Gastroesophageal sphincter (tissue), 4 donors: Measurements from ENCODE around the gene SFMBT2. TPM values are rescaled to one million over a fixed set of nuclear protein-coding genes. Genes with fewer than 3 reads are reported as not detected.

Experiments used
- ATAC-seq: fragments of 150-250 bp; one replicate; pipeline ENCODE4 v1.9.1; 2016; ENCODE audit warnings: mild to moderate bottlenecking, moderate library complexity
- H3K27ac ChIP-seq, 4 donors: fragments of 200-600 bp; sonication (generic) in 3 of 4; 1 replicate in 3 of 4; 2 replicates in 1 of 4; pipeline ENCODE4 v1.5.1; 2016 to 2019
- H3K27me3 ChIP-seq: fragments of 200-600 bp; sonication (generic); one replicate; pipeline ENCODE4 v1.5.1; 2019
- H3K36me3 ChIP-seq, 2 donors: fragments of 200-600 bp; sonication (generic); one replicate each; pipeline ENCODE4 v1.5.1; 2019; ENCODE audit warnings: control low read depth in 1 of 2
- H3K4me1 ChIP-seq, 3 donors: fragments of 200-600 bp; sonication (generic); 1 replicate in 2 of 3; 2 replicates in 1 of 3; pipeline ENCODE4 v1.5.1; 2016 to 2019; ENCODE audit warnings: control low read depth in 2 of 3
- H3K4me3 ChIP-seq, 2 donors: fragments of 200-600 bp; sonication (generic); one replicate each; pipeline ENCODE4 v1.5.1; 2019; ENCODE audit warnings: mild to moderate bottlenecking in 1 of 2, moderate library complexity in 1 of 2
- H3K9me3 ChIP-seq, 3 donors: fragments of 200-600 bp; sonication (generic); one replicate each; pipeline ENCODE4 v1.5.1; 2017 to 2019; ENCODE audit warnings: control low read depth in 2 of 3
- CTCF ChIP-seq, 4 experiments: fragments of 200-600 bp in 2 of 4; fragments of 450-650 bp in 2 of 4; sonication (generic) in 1 of 4; IDR thresholded peaks; one replicate each; pipeline ENCODE4 v1.5.1; 2017 to 2019; ENCODE audit warnings: antibody characterized with exemption in 4 of 4, mild to moderate bottlenecking in 2 of 4, moderate library complexity in 2 of 4
- EP300 ChIP-seq: sonication (generic); formaldehyde crosslinking; IDR thresholded peaks from one replicate; pipeline ENCODE4 v1.6.1; 2017; ENCODE audit warnings: antibody characterized with exemption, mild to moderate bottlenecking
- POLR2A ChIP-seq, 2 donors: fragments of 450-650 bp; IDR thresholded peaks; one replicate each; pipeline ENCODE4 v1.6.1; 2017; ENCODE audit warnings: antibody characterized with exemption in 2 of 2, mild to moderate bottlenecking in 2 of 2, moderate library complexity in 1 of 2
- POLR2AphosphoS5 ChIP-seq: sonication (generic); formaldehyde crosslinking; IDR thresholded peaks from one replicate; pipeline ENCODE4 v1.6.1; 2017; ENCODE audit warnings: antibody characterized with exemption
- WGBS, 2 donors: methylation state at CpG; one replicate each; pipeline ENCODE4 v1.1.5; 2018; ENCODE audit warnings: low coverage in 1 of 2; 5-methylcytosine and 5-hydroxymethylcytosine counted together
- total RNA-seq, 4 donors: library from RNA; depleted of rRNA; stranded (reverse); fragments of >200 nt; gene quantifications; one replicate each; pipeline ENCODE4 v1.1.0, GENCODE V29; 2016

Gene SFMBT2
- total RNA-seq, 4 donors from 2014 or later: 6.9 to 14.3 (median 11.4) TPM

GRCh38 chr10:7277432-7277831, 133.4 kb downstream of the SFMBT2 start:
- H3K27ac ChIP-seq: no peak overlapping the region
- H3K27me3 ChIP-seq: no peaks in the 10 kb centered on the region
- peaks cover 0 to 3% (median 0%) of the 10 kb centered on the region in 3 donors for H3K4me1 ChIP-seq
- ATAC-seq: no peak
- TF ChIP-seq CTCF (IDR thresholded peaks at IDR 0.05) (no peak), EP300 (no peak), POLR2A (IDR thresholded peaks at IDR 0.05) (no peak), POLR2AphosphoS5 (no peak)
- no peak overlapping the region for H3K4me3 ChIP-seq
- WGBS, 2 donors: 30 to 60% methylated on average over 2 of the region's 2 CpGs
- peaks cover 0 to 7% of the 10 kb centered on the region in 2 donors for H3K36me3 ChIP-seq
- H3K9me3 ChIP-seq: no peaks in the 10 kb centered on the region

GRCh38 chr10:7275761-7276440, 134.9 kb downstream of the SFMBT2 start:
- TF ChIP-seq POLR2A (IDR thresholded peaks at IDR 0.05) (no peak), POLR2AphosphoS5 (no peak), EP300 (no peak), CTCF (IDR thresholded peaks at IDR 0.05) (no peak)
- peaks cover 0 to 3% (median 0%) of the 10 kb centered on the region in 3 donors for H3K4me1 ChIP-seq
- 87 to 97% methylated on average over 11 to 12 of the region's 12 CpGs for WGBS, 2 donors
- H3K27me3 ChIP-seq: no peaks in the 10 kb centered on the region
- no peaks in the 10 kb centered on the region for H3K9me3 ChIP-seq
- ATAC-seq: no peak
- H3K27ac ChIP-seq: no peak overlapping the region
- peaks cover 0 to 7% of the 10 kb centered on the region in 2 donors for H3K36me3 ChIP-seq
- no peak overlapping the region for H3K4me3 ChIP-seq

GRCh38 chr10:7274293-7274692, 136.5 kb downstream of the SFMBT2 start:
- 92 to 97% methylated on average over 2 of the region's 2 CpGs for WGBS, 2 donors
- H3K9me3 ChIP-seq: no peaks in the 10 kb centered on the region
- H3K36me3 ChIP-seq: peaks cover 0 to 7% of the 10 kb centered on the region in 2 donors
- TF ChIP-seq POLR2A (IDR thresholded peaks at IDR 0.05) (no peak), POLR2AphosphoS5 (no peak), EP300 (no peak), CTCF (IDR thresholded peaks at IDR 0.05) (no peak)
- no peak overlapping the region for H3K27ac ChIP-seq
- peaks cover 0 to 13% (median 5%) of the 10 kb centered on the region in 3 donors for H3K4me1 ChIP-seq
- no peaks in the 10 kb centered on the region for H3K27me3 ChIP-seq
- H3K4me3 ChIP-seq: no peak overlapping the region
- no peak for ATAC-seq

GRCh38 chr10:7272008-7272407, 138.8 kb downstream of the SFMBT2 start:
- Histone ChIP-seq H3K27me3 (no peaks in the 10 kb centered on the region), H3K4me3 (no peak overlapping the region), H3K27ac (no peak overlapping the region), H3K4me1 (peaks cover 0 to 17% (median 5%) of the 10 kb centered on the region in 3 donors), H3K36me3 (peaks cover 0 to 7% of the 10 kb centered on the region in 2 donors), H3K9me3 (no peaks in the 10 kb centered on the region)
- TF ChIP-seq POLR2A (IDR thresholded peaks at IDR 0.05) (no peak), POLR2AphosphoS5 (no peak), EP300 (no peak), CTCF (IDR thresholded peaks at IDR 0.05) (no peak)
- ATAC-seq: no peak
- 74 to 96% methylated on average over 3 of the region's 4 CpGs for WGBS, 2 donors

GRCh38 chr10:7269988-7270387, 140.8 kb downstream of the SFMBT2 start:
- 56 to 77% methylated on average over 2 to 3 of the region's 5 CpGs for WGBS, 2 donors
- H3K27me3 ChIP-seq: no peaks in the 10 kb centered on the region
- no peaks in the 10 kb centered on the region for H3K9me3 ChIP-seq
- peak overlapping the region in 3 of 4 donors; percentile 51 to 66 (median 66) for H3K27ac ChIP-seq
- H3K36me3 ChIP-seq: peaks cover 0 to 3% of the 10 kb centered on the region in 2 donors
- H3K4me3 ChIP-seq: no peak overlapping the region
- TF ChIP-seq POLR2A (IDR thresholded peaks at IDR 0.05) (no peak), CTCF (IDR thresholded peaks at IDR 0.05) (no peak), POLR2AphosphoS5 (no peak), EP300 (no peak)
- ATAC-seq: no peak
- H3K4me1 ChIP-seq: peaks cover 0 to 29% (median 5%) of the 10 kb centered on the region in 3 donors
